Breast epithelium (tissue), 4 donors: Measurements from ENCODE around the gene MFRP. TPM values are rescaled to one million over a fixed set of nuclear protein-coding genes. Genes with fewer than 3 reads are reported as not detected.

Source experiments
- DNase-seq, 2 donors: peaks; one replicate each; pipeline ENCODE4 v3.0.0-alpha.2; 2019; ENCODE audit warnings: low spot score in 2 of 2
- H3K27ac ChIP-seq, 2 donors: fragments of 200-600 bp; sonication (generic) in 1 of 2; one replicate each; pipeline ENCODE4 v1.5.1; 2016 to 2019; ENCODE audit warnings: mild to moderate bottlenecking in 1 of 2
- H3K27me3 ChIP-seq, 2 donors: fragments of 200-600 bp; sonication (generic) in 1 of 2; one replicate each; pipeline versions ENCODE4 v1.5.1 to v1.6.0; 2017 to 2019; ENCODE audit warnings: control low read depth in 1 of 2, mild to moderate bottlenecking in 1 of 2
- H3K36me3 ChIP-seq: fragments of 200-600 bp; one replicate; pipeline ENCODE4 v1.5.1; 2019
- H3K4me1 ChIP-seq, 2 donors: fragments of 200-600 bp; sonication (generic); one replicate each; pipeline ENCODE4 v1.5.1; 2016 to 2019; ENCODE audit warnings: control low read depth in 1 of 2
- H3K4me3 ChIP-seq, 3 donors: fragments of 200-600 bp; sonication (generic); 1 replicate in 2 of 3; 2 replicates in 1 of 3; pipeline ENCODE4 v1.5.1; 2016 to 2019; ENCODE audit warnings: mild to moderate bottlenecking in 3 of 3, moderate library complexity in 2 of 3
- H3K9me3 ChIP-seq, 2 donors: fragments of 200-600 bp; sonication (generic) in 1 of 2; one replicate each; pipeline ENCODE4 v1.5.1; 2016 to 2019; ENCODE audit warnings: control low read depth in 1 of 2
- CTCF ChIP-seq, 3 donors: fragments of 450-650 bp; IDR thresholded peaks; one replicate each; pipeline ENCODE4 v1.5.1; 2016 to 2017; ENCODE audit warnings: antibody characterized with exemption in 3 of 3, mild to moderate bottlenecking in 3 of 3, moderate library complexity in 3 of 3
- POLR2A ChIP-seq: fragments of 450-650 bp; IDR thresholded peaks from one replicate; pipeline ENCODE4 v1.6.1; 2016; ENCODE audit warnings: antibody characterized with exemption, mild to moderate bottlenecking, moderate library complexity
- POLR2AphosphoS5 ChIP-seq, 3 donors: sonication (generic); formaldehyde crosslinking; IDR thresholded peaks; one replicate each; pipeline ENCODE4 v1.6.1; 2017; ENCODE audit warnings: antibody characterized with exemption in 3 of 3
- intact Hi-C: fragments of 100-400 bp; cut with DNase I; formaldehyde crosslinking; loops from one replicate; pipeline ENCODE4 v1.15.1; 2023; ENCODE audit warnings: low total_unique reads
- total RNA-seq, 3 donors: library from RNA; depleted of rRNA; stranded (reverse); fragments of >200 nt; gene quantifications; one replicate each; pipeline ENCODE4 v1.1.0, GENCODE V29; 2016

The MFRP gene
- total RNA-seq, 3 donors from 2014 or later: 0.16 TPM; not detected in 2

GRCh38 chr11:119335655-119336543, 10.6 kb downstream of the MFRP start:
- no peaks in the 10 kb centered on the region for H3K36me3 ChIP-seq
- no peaks in the 10 kb centered on the region for H3K9me3 ChIP-seq
- DNase-seq: peak in 1 of 2 donors; percentile 37
- peak overlapping the region in 1 of 3 donors; percentile 99 for H3K4me3 ChIP-seq
- TF ChIP-seq POLR2A (no peak), CTCF (IDR thresholded peaks at IDR 0.05) (no peak), POLR2AphosphoS5 (IDR thresholded peaks at IDR 0.05) (no peak)
- intact Hi-C loops: no loop called here
- peaks cover 8 to 16% of the 10 kb centered on the region in 2 donors for H3K4me1 ChIP-seq
- peak overlapping the region in 1 of 2 donors; percentile 95 for H3K27ac ChIP-seq
- peaks cover 0 to 2% of the 10 kb centered on the region in 2 donors for H3K27me3 ChIP-seq

- Histone ChIP-seq H3K4me1 (peaks cover 8 to 15% of the 10 kb centered on the region in 2 donors), H3K36me3 (no peaks in the 10 kb centered on the region), H3K9me3 (no peaks in the 10 kb centered on the region), H3K27me3 (peaks cover 0 to 2% of the 10 kb centered on the region in 2 donors), H3K4me3 (peak overlapping the region; percentile 86 to 99 (median 87)), H3K27ac (peak overlapping the region; percentile 94 to 95)
- intact Hi-C loops: no loop called here
- no peak for DNase-seq
- TF ChIP-seq POLR2AphosphoS5 (IDR thresholded peaks at IDR 0.05) (no peak), CTCF (IDR thresholded peaks at IDR 0.05) (no peak), POLR2A (no peak)
Measured at GRCh38 chr11:119335091-119335654, 11.3 kb downstream of the MFRP start.

GRCh38 chr11:119334174-119334930, 12.2 kb downstream of the MFRP start, which contains the start of gene RNF26:
Gene RNF26, plus strand, starts transcription at chr11:119334527. Its CDS starts 596 bp downstream, at chr11:119335123.
- peak; percentile 70 to 93 (median 76) for TF ChIP-seq POLR2AphosphoS5 (IDR thresholded peaks at IDR 0.05)
- TF ChIP-seq CTCF (IDR thresholded peaks at IDR 0.05): peak in 1 of 3 donors; percentile 16
- peak; percentile 69 for TF ChIP-seq POLR2A

GRCh38 chr11:119332111-119332765, 14.3 kb downstream of the MFRP start:
- Histone ChIP-seq H3K27ac (no peak overlapping the region), H3K4me3 (no peak overlapping the region), H3K4me1 (peaks cover 8% of the 10 kb centered on the region in 2 donors), H3K27me3 (no peaks in the 10 kb centered on the region), H3K36me3 (no peaks in the 10 kb centered on the region), H3K9me3 (no peaks in the 10 kb centered on the region)
- intact Hi-C loops: no loop called here
- TF ChIP-seq POLR2AphosphoS5 (IDR thresholded peaks at IDR 0.05) (no peak), POLR2A (no peak), CTCF (IDR thresholded peaks at IDR 0.05) (no peak)
- no peak for DNase-seq

More at GRCh38 chr11:119334174-119334930, 12.2 kb downstream of the MFRP start, which contains the start of gene RNF26:
- Histone ChIP-seq H3K36me3 (no peaks in the 10 kb centered on the region), H3K9me3 (no peaks in the 10 kb centered on the region), H3K27ac (peak within 1 kb of the TSS; percentile 94 to 95), H3K4me3 (peak within 1 kb of the TSS; percentile 86 to 99 (median 87)), H3K4me1 (peaks cover 8% of the 10 kb centered on the region in 2 donors), H3K27me3 (no peaks in the 10 kb centered on the region)
- DNase-seq: peak; percentile 95 to 98
- intact Hi-C loops: no loop called here
